HG03558 (cell line): Measurements from ENCODE around the gene MSN.
"Not testable (repeated sequence)": the region's sequence is repeated elsewhere in the genome, so short reads cannot be mapped to it uniquely, and the experiment has no call there.

Experiments
- ATAC-seq: cut with Tn5 transposase; IDR thresholded peaks from one replicate; pipeline ENCODE4 v1.9.1; 2021; ENCODE audit warnings: moderate number of reproducible peaks; ENCODE audit not compliant: unreplicated experiment; ENCODE audit errors: extremely low read depth

MSN gene

GRCh38 chrX:65707151-65707550 is 39.7 kb downstream of the MSN start:
- ATAC-seq: no peak

DNA sequence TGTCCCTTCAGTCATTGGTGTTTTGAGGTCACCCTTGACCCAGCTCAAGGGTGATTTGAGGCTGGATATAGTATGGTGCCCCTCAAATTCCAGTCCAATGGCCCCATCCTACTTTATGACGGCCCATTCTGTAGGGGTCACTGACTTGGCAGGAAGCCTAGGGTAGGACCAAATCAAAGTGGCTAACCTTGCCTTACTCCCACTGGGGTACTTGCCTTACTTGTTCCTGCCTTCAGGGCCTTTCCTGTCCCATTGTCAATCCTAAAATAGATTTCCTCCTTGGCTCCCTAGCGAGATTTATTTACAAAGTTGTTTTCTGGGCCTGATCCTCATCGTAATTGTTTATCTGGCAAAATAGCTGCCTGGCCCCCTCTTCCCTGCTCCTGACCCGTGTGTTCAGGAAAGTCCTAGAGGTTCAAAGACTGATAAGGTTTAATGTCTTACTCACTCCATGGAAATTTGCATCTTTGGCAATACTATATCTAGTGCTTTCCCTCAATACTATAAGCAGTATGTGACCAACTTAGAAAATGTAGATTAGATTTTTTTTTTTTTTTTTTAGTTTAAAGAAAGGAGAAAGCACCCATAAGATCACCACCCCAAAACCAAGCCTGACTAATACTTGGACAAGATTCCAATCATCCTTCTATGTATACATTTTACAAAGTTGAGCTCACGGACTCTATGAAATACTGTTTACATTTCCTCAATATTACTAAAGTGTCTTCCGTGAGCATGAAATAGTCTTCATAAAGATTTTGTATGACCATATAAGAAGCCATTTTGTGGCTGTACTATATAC is 44.8 kb downstream of the MSN start:
- ATAC-seq: no peak

DNA sequence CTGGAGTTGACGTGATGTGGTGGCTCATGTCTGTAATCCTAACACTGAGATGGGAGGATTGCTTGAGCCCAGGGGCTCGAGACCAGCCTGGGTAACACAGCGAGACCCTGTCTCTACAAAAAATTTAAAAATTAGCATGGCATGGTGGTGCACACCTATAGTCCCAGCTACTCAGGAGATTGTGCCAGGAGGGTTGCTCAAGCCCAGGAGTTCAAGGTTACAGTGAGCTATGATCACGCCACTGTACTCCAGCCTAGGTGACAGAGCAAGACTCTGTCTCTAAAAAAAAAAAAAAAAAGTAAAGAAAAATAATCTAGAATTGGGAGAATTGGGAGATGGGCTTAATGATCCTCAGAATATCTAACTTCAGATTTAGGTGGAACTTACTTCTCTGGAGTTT is 51.1 kb downstream of the MSN start:
- no peak for ATAC-seq

- no peak for ATAC-seq
Measured at GRCh38 chrX:65720381-65720964, 53.0 kb downstream of the MSN start.

DNA sequence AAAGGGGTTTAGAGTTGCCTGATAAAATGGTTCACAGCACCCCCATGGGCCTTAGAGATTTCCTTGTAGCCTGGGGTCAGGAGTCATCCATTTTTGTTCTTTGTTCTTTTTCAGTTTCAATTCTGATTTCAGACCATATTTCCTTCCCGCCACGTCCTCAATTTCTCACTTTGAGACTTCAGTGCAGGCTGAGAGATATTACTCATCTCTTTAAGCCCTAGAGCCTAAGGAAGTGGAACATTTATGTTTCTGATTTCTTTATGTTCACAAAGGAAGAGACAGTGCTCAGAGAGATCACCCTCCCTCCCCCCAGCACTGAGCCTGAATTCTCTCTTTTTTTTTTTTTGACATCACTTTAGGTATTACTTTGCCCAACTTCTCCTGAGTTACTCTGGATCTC is 56.3 kb downstream of the MSN start:
- ATAC-seq: peak; percentile 73

DNA sequence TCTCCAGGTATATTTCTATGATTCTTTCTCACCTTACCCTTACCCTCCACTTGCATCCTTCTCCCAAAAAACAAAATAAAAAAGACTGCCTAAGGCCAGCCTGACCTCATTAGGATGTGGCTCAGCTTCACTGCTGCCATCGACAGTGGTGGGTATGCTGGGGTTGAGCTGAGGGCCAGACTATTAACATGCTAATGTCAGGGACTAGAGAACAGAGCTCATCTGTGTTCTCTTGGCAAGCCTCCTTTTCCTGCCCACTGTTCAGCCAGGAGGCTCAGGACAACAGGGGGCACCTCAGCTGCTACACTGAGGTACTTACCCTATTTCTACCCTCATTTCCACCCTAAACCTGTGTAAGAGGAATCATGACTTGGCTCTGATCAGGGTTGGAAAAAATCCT is 59.3 kb downstream of the MSN start:
- ATAC-seq: no peak

GRCh38 chrX:65731684-65732289 is 64.3 kb downstream of the MSN start:
- no peak for ATAC-seq

DNA sequence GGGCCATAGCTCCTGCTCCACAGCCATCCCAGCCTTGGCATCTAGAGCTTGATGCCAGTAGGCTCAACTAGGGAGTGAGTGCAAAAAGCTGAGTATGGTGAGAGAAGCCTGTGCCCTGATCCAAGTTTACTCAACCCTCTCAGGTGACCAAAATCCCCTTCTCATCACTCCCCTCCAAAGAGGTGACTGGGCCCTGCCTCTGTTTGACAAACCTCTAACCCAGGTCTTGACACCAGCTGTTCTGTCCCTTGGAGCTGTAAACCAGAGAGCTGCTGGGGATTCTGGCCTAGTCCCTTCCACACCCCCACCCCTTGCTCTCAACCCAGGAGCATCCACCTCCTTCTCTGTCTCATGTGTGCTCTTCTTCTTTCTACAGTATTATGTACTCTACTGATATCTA is 73.5 kb downstream of the MSN start:
- ATAC-seq: no peak

GRCh38 chrX:65741823-65742222 is 74.4 kb downstream of the MSN start:
- no peak for ATAC-seq

DNA sequence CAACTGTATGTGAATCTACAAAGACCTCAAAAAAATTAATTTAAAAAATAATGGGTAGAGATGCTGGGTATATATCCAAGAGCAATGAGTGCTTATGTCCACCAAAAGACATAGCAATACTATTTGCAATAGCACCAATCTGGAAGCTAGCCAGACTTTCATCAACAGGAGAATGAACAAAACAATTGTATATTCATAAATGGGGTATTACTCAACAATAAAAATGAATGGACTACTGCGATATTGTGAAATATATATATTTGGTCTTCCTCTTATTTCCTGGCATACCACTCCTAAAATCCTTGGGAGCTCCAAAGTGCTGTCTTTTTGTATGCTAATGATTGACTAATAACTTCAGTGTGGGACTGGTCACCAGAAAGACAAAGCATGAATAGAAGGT is 77.5 kb downstream of the MSN start:
- ATAC-seq: no peak

DNA sequence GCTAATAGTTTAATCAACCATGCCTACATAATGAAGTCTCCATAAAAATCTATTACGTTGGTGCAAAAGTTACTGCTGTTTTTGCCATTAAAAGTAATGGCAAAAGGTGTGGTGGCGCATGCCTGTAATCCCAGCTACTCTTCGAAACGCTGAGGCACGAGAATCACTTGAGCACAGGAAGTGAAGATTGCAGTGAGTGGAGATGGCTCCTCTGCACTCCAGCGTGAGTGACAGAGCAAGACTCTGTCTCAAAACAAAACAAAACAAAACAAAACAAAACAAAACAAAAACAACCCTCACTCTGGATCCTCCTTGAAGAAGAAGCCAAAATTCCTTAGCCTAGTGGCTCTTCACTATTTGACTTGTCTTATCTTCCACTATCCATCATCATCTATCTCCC is 78.0 kb downstream of the MSN start:
- no peak for ATAC-seq

- ATAC-seq: no peak
Measured at GRCh38 chrX:65745992-65746391, 78.5 kb downstream of the MSN start.

GRCh38 chrX:65750674-65751469 is 83.4 kb downstream of the MSN start:
- ATAC-seq: peak; percentile 87

GRCh38 chrX:65751519-65751918 is 84.1 kb downstream of the MSN start:
- no peak for ATAC-seq

DNA sequence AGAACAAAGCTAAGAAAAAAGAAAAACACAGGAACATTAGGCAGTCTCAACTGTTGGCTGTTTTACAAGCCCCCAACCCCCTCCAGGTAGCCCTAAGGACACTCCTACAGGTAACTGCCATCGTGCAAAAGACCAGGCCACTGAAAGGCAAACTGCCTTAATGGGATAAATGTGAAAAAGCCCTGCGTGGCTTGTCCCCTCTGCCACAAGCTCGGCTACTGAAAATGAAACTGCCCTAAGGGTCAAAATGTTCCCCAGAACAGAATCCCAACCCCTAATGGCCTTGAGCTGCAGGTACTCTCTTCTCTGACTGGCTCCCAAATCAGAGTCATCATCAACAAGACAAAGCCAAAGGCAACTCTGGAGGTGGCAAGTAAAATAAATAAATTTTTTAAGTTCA is 84.8 kb downstream of the MSN start:
- no peak for ATAC-seq

- ATAC-seq: no peak
Measured at GRCh38 chrX:65755786-65756185, 88.3 kb downstream of the MSN start.

- no peak for ATAC-seq
Measured at GRCh38 chrX:65757943-65758342, 90.5 kb downstream of the MSN start.

DNA sequence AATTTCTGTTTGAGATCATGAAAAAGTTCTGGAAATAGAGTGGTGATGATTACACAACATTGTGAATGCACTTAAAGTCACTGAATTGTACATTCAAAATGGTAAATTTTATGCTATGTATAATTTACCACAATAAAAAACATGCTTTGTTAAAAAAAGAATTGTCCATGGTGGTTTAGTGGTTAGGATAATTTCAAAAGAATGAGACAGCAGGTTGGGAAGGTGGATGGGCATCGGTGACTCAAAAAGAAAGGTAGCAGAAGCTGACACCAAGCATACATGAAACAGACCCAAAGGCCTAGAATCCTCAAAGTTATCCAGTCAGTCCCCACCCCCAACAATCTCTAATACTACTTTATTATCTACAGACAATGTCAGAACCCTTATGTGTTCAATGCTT is 91.1 kb downstream of the MSN start:
- no peak for ATAC-seq

- not testable (repeated sequence) for ATAC-seq
Measured at GRCh38 chrX:65759525-65759924, 92.1 kb downstream of the MSN start.

DNA sequence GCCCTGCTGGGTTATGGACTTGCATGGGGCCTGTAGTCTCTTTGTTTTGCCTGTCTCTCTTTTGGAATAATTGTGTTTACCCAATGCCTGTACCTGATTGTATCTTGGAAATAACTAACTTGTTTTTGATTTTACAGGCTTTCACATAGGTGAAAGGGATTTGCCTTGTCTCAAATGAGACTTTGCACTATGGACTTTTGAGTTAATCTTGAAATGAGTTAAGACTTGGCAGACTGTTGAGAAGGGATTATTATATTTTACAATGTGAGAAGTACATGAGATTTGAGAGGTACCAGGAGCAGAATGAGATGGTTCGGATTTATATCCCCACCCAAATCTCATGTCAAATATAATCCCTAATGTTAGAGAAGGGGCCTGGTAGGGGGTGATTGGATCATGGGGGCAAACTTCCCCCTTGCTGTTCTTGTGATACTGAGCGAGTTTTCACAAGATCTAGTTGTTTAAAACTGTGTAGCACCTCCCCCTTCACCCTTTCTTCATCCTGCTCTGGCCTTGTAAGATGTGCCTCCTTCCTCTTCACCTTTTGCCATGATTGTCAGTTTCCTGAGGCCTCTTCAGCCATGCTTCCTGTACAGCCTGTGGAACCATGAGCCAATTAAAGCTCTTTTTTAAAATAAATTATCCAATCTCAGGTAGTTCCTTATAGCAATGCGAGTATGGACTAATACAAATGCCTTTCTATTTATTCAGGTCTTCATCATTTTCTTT is 102.3 kb downstream of the MSN start:
- no peak for ATAC-seq
